ENCODE measurements around the gene LRP3. TPM values are rescaled to one million over a fixed set of nuclear protein-coding genes. Genes with fewer than 3 reads are reported as not detected.

The LRP3 gene
- total RNA-seq, 6 donors from 2014 or later: 8.2 to 29.7 (median 19.0) TPM

- WGBS, 2 donors: 66 to 82% methylated on average over 11 to 13 of the region's 13 CpGs
- ATAC-seq (ENCODE audit: low FRiP score in 2 of 2): no peak
Measured at GRCh38 chr19:33254245-33254824, 60.2 kb downstream of the LRP3 start.

GRCh38 chr19:33255781-33256180, 61.7 kb downstream of the LRP3 start:
- 77 to 90% methylated on average over 7 of the region's 7 CpGs for WGBS, 2 donors
- H3K27ac ChIP-seq: no peak overlapping the region
- H3K4me1 ChIP-seq: peaks cover 4 to 9% (median 5%) of the 10 kb centered on the region in 4 donors
- ATAC-seq (ENCODE audit: low FRiP score in 2 of 2) (no peak), DNase-seq (no peak)
- TF ChIP-seq POLR2AphosphoS5 (IDR thresholded peaks at IDR 0.05) (no peak), POLR2A (IDR thresholded peaks at IDR 0.05) (no peak), CTCF (IDR thresholded peaks at IDR 0.05) (no peak), EP300 (IDR thresholded peaks at IDR 0.05) (no peak)
- peaks cover 0 to 7% (median 0%) of the 10 kb centered on the region in 4 donors for H3K9me3 ChIP-seq
- no peak overlapping the region for H3K4me3 ChIP-seq
- no peaks in the 10 kb centered on the region for H3K36me3 ChIP-seq
- H3K27me3 ChIP-seq: no peaks in the 10 kb centered on the region

More at GRCh38 chr19:33254245-33254824, 60.2 kb downstream of the LRP3 start:
- H3K27me3 ChIP-seq: no peaks in the 10 kb centered on the region
- DNase-seq: no peak
- H3K36me3 ChIP-seq: no peaks in the 10 kb centered on the region
- no peak overlapping the region for H3K4me3 ChIP-seq
- H3K9me3 ChIP-seq: peaks cover 0 to 7% (median 0%) of the 10 kb centered on the region in 4 donors
- no peak for TF ChIP-seq EP300 (IDR thresholded peaks at IDR 0.05)
- no peak for TF ChIP-seq POLR2A (IDR thresholded peaks at IDR 0.05)
- H3K4me1 ChIP-seq: peaks cover 0 to 6% (median 2%) of the 10 kb centered on the region in 4 donors
- H3K27ac ChIP-seq: no peak overlapping the region

- no peak for DNase-seq
- no peak for TF ChIP-seq POLR2A (IDR thresholded peaks at IDR 0.05)
- TF ChIP-seq POLR2AphosphoS5 (IDR thresholded peaks at IDR 0.05): no peak
- TF ChIP-seq EP300 (IDR thresholded peaks at IDR 0.05): no peak
- no peak for TF ChIP-seq CTCF (IDR thresholded peaks at IDR 0.05)
Measured at GRCh38 chr19:33256261-33256660, 62.1 kb downstream of the LRP3 start.

GRCh38 chr19:33257828-33258227, 63.7 kb downstream of the LRP3 start:
- Histone ChIP-seq H3K4me1 (peaks cover 4 to 16% (median 11%) of the 10 kb centered on the region in 4 donors), H3K9me3 (peaks cover 0 to 7% (median 0%) of the 10 kb centered on the region in 4 donors), H3K36me3 (no peaks in the 10 kb centered on the region), H3K4me3 (no peak overlapping the region), H3K27ac (no peak overlapping the region), H3K27me3 (no peaks in the 10 kb centered on the region)
- no peak for ATAC-seq (ENCODE audit: low FRiP score in 2 of 2)
- no peak for DNase-seq
- TF ChIP-seq POLR2AphosphoS5 (IDR thresholded peaks at IDR 0.05) (no peak), EP300 (IDR thresholded peaks at IDR 0.05) (no peak), CTCF (IDR thresholded peaks at IDR 0.05) (no peak), POLR2A (IDR thresholded peaks at IDR 0.05) (no peak)
- WGBS, 2 donors: 94 to 95% methylated on average over 2 of the region's 2 CpGs

More at GRCh38 chr19:33256261-33256660, 62.1 kb downstream of the LRP3 start:
- peaks cover 4 to 13% (median 8%) of the 10 kb centered on the region in 4 donors for H3K4me1 ChIP-seq
- H3K27me3 ChIP-seq: no peaks in the 10 kb centered on the region
- no peaks in the 10 kb centered on the region for H3K36me3 ChIP-seq
- ATAC-seq (ENCODE audit: low FRiP score in 2 of 2): no peak
- no peak overlapping the region for H3K27ac ChIP-seq
- 65 to 75% methylated on average over 7 of the region's 7 CpGs for WGBS, 2 donors
- H3K9me3 ChIP-seq: peaks cover 0 to 7% (median 0%) of the 10 kb centered on the region in 4 donors
- no peak overlapping the region for H3K4me3 ChIP-seq

Other genes starting within 250 kb of the LRP3 start
- 10 to 100 TPM; 10.1 to 16.0 (median 14.1) TPM for gene CEP89, start 222.4 kb upstream of the LRP3 start, total RNA-seq
- gene FAAP24, start 222.1 kb upstream of the LRP3 start, total RNA-seq: 1 to 10 TPM in 5 of 6 donors, not detected in 1; 1.4 to 7.3 (median 2.0) TPM
- gene RHPN2, start 129.4 kb upstream of the LRP3 start, total RNA-seq: 10 to 100 TPM in 4 of 6 donors, 1 to 10 TPM in 2; 5.6 to 33.5 (median 13.1) TPM
- gene GPATCH1, start 113.1 kb upstream of the LRP3 start, total RNA-seq: 10 to 100 TPM in 1 of 6 donors, 1 to 10 TPM in 5; 4.7 to 11.5 (median 6.8) TPM
- gene WDR88, start 62.2 kb upstream of the LRP3 start, total RNA-seq: under 1 TPM in 1 of 6 donors, not detected in 5; 0.34 TPM
- 1 to 10 TPM in 1 of 6 donors, under 1 TPM in 3, not detected in 2; 0.29 to 2.1 (median 0.47) TPM for gene SLC7A10, start 31.5 kb downstream of the LRP3 start, total RNA-seq
- gene CEBPA, start 108.2 kb downstream of the LRP3 start, total RNA-seq: 100 to 1,000 TPM in 3 of 6 donors, 10 to 100 TPM in 3; 53.5 to 183 (median 109) TPM
- 10 to 100 TPM; 11.5 to 44.7 (median 22.7) TPM for gene CEBPG, start 179.4 kb downstream of the LRP3 start, total RNA-seq

All from upper lobe of left lung (tissue), 6 donors.